IMR-90 (cell line): Measurements from ENCODE around the gene RFX2.

Source experiments
- POLR2A ChIP-seq: IDR thresholded peaks from 2 replicates; pipeline ENCODE4 v1.6.1; 2012; ENCODE audit warnings: mild to moderate bottlenecking, low read depth, low read length
- TF ChIP-seq, protein P1 (sequence below): conservative IDR thresholded peaks from 2 replicates; pipeline ENCODE4 v1.5.1; 2012; ENCODE audit warnings: mild to moderate bottlenecking, low read depth, low read length, improper control_type of control experiment

DNA sequence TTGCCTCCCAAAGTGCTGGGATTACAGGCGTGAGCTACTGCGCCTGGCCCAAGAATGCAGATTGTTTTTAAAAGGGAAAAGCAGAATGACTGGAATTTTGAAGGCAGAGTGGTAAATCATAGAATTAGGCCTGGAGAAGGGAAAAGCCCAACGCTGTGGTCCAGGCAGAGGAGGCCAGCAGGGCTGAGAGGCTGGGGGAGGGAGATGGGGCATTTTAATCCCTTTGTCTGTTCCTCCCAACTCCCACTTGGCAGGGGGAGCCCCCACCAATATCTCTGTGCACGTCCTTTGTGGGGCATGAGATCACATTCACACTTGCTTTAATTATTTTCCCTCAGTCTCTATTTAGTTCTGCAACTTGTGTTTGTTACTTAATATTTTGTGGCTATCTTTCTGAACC is 77.9 kb downstream of the RFX2 start:
- no peak for TF ChIP-seq POLR2A
- TF ChIP-seq, protein P1, sequence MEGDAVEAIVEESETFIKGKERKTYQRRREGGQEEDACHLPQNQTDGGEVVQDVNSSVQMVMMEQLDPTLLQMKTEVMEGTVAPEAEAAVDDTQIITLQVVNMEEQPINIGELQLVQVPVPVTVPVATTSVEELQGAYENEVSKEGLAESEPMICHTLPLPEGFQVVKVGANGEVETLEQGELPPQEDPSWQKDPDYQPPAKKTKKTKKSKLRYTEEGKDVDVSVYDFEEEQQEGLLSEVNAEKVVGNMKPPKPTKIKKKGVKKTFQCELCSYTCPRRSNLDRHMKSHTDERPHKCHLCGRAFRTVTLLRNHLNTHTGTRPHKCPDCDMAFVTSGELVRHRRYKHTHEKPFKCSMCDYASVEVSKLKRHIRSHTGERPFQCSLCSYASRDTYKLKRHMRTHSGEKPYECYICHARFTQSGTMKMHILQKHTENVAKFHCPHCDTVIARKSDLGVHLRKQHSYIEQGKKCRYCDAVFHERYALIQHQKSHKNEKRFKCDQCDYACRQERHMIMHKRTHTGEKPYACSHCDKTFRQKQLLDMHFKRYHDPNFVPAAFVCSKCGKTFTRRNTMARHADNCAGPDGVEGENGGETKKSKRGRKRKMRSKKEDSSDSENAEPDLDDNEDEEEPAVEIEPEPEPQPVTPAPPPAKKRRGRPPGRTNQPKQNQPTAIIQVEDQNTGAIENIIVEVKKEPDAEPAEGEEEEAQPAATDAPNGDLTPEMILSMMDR, result no peak
